HepG2 (cell line): ENCODE data around the gene EIF6. TPM values are rescaled to one million over a fixed set of nuclear protein-coding genes. Genes with fewer than 3 reads are reported as not detected.
A peak's percentile ranks its signal among the peaks of the same experiment; 100 is the strongest.

Source experiments
- ARHGAP35 ChIP-seq: sonication (generic); formaldehyde crosslinking; IDR thresholded peaks from 2 replicates; pipeline ENCODE4 v1.9.0; 2022; ENCODE audit warnings: mild to moderate bottlenecking, inconsistent platforms, moderate library complexity, missing genetic modification reagents, borderline replicate concordance
- ARID5B ChIP-seq: IDR thresholded peaks from 2 replicates; pipeline ENCODE4 v1.4.0; 2020; ENCODE audit warnings: mild to moderate bottlenecking, missing genetic modification reagents
- ATF7-NPFF ChIP-seq: sonication (generic); formaldehyde crosslinking; IDR thresholded peaks from 2 replicates; pipeline ENCODE4 v1.8.1; 2023; ENCODE audit warnings: mild to moderate bottlenecking, low read depth, missing genetic modification reagents, moderate library complexity
- BHLHE40 ChIP-seq: IDR thresholded peaks from 2 replicates; pipeline ENCODE4 v1.6.1; 2011; ENCODE audit warnings: low read length, improper control_type of control experiment
- CBX2 ChIP-seq, 2 experiments: fragments of 200-600 bp in 1 of 2; sonication (generic); formaldehyde crosslinking in 1 of 2; IDR thresholded peaks; 2 replicates each; pipeline versions ENCODE4 v1.7.0 to v1.8.1; 2018 to 2022; ENCODE audit warnings: low read depth in 2 of 2, low read length in 1 of 2, mild to moderate bottlenecking in 1 of 2, missing genetic modification reagents in 1 of 2
- ETV5 ChIP-seq: IDR thresholded peaks from 2 replicates; pipeline ENCODE4 v1.6.1; 2018; ENCODE audit warnings: missing biosample characterization, missing genetic modification reagents, inconsistent platforms, borderline replicate concordance
- FOXA3 ChIP-seq: IDR thresholded peaks from 2 replicates; pipeline ENCODE4 v1.6.1; 2016; ENCODE audit warnings: missing genetic modification reagents, missing compliant biosample characterization
- HNF4G ChIP-seq, 2 experiments: sonication (generic) in 1 of 2; formaldehyde crosslinking in 1 of 2; IDR thresholded peaks; 2 replicates each; pipeline versions ENCODE4 v1.4.0 to v1.6.1; 2011 to 2020; ENCODE audit warnings: borderline replicate concordance in 2 of 2, low read depth in 2 of 2, mild to moderate bottlenecking in 2 of 2, low read length in 1 of 2, missing genetic modification reagents in 1 of 2, moderate library complexity in 1 of 2
- HNRNPK ChIP-seq: fragments of 200-400 bp; formaldehyde crosslinking; IDR thresholded peaks from 2 replicates; pipeline ENCODE4 v1.6.1; 2018; ENCODE audit warnings: low read length, low read depth, moderate library complexity, mild to moderate bottlenecking; ENCODE audit not compliant: poor library complexity, severe bottlenecking
- IRF2 ChIP-seq: IDR thresholded peaks from 2 replicates; pipeline ENCODE4 v1.6.1; 2018; ENCODE audit warnings: missing genetic modification reagents, missing compliant biosample characterization
- JUN ChIP-seq: sonication (generic); formaldehyde crosslinking; IDR thresholded peaks from 2 replicates; pipeline ENCODE4 v1.4.0; 2020; ENCODE audit warnings: mild to moderate bottlenecking, missing genetic modification reagents
- MTF2 ChIP-seq: sonication (generic); formaldehyde crosslinking; IDR thresholded peaks from 2 replicates; pipeline ENCODE4 v1.5.0; 2020; ENCODE audit warnings: missing genetic modification reagents, borderline replicate concordance
- MXD1 ChIP-seq: sonication (generic); formaldehyde crosslinking; IDR thresholded peaks from 2 replicates; pipeline ENCODE4 v1.4.0; 2020; ENCODE audit warnings: mild to moderate bottlenecking, missing genetic modification reagents
- NFIB ChIP-seq: sonication (generic); formaldehyde crosslinking; IDR thresholded peaks from 2 replicates; pipeline ENCODE4 v1.9.0; 2021; ENCODE audit warnings: missing genetic modification reagents, mild to moderate bottlenecking, borderline replicate concordance
- PHF20 ChIP-seq: sonication (generic); formaldehyde crosslinking; IDR thresholded peaks from 2 replicates; pipeline ENCODE4 v1.5.0; 2020; ENCODE audit warnings: mild to moderate bottlenecking, missing genetic modification reagents
- SIN3B ChIP-seq: fragments of 150-350 bp; IDR thresholded peaks from 2 replicates; pipeline ENCODE4 v1.6.1; 2014; ENCODE audit warnings: low read length
- ZFAT ChIP-seq: sonication (generic); formaldehyde crosslinking; conservative IDR thresholded peaks from 2 replicates; pipeline ENCODE4 v1.8.1; 2023; ENCODE audit warnings: missing genetic modification reagents, inconsistent platforms
- ZKSCAN8 ChIP-seq: IDR thresholded peaks from 2 replicates; pipeline ENCODE4 v1.6.1; 2016; ENCODE audit warnings: borderline replicate concordance, missing genetic modification reagents, missing compliant biosample characterization
- ZNF121 ChIP-seq: sonication (generic); formaldehyde crosslinking; IDR thresholded peaks from 2 replicates; pipeline ENCODE4 v1.5.0; 2020; ENCODE audit warnings: mild to moderate bottlenecking, missing genetic modification reagents
- ZNF230 ChIP-seq: sonication (generic); formaldehyde crosslinking; IDR thresholded peaks from 2 replicates; pipeline ENCODE4 v1.4.0; 2020; ENCODE audit warnings: mild to moderate bottlenecking, missing genetic modification reagents
- ZNF460 ChIP-seq: sonication (generic); formaldehyde crosslinking; IDR thresholded peaks from 2 replicates; pipeline ENCODE4 v1.5.1; 2020; ENCODE audit warnings: missing genetic modification reagents, mild to moderate bottlenecking, borderline replicate concordance
- ZNF556 ChIP-seq: sonication (generic); formaldehyde crosslinking; IDR thresholded peaks from 2 replicates; pipeline ENCODE4 v1.4.0; 2020; ENCODE audit warnings: mild to moderate bottlenecking, missing genetic modification reagents, borderline replicate concordance
- polyA plus RNA-seq, 8 experiments: library from polyadenylated mRNA; depleted of rRNA in 3 of 8; stranded (reverse) in 7 of 8; unstranded in 1 of 8; fragments of >200 nt; fragmentation: Illumina TruSeq in 4 of 8; extraction: Trizol in 4 of 8; gene quantifications; 2 replicates each; pipeline versions ENCODE4 v1.2.1 to v1.2.3, GENCODE V29; 2011 to 2016; ENCODE audit warnings: low read depth in 4 of 8, missing spikeins in 1 of 8, mixed read lengths in 1 of 8; ENCODE audit not compliant: insufficient read depth in 1 of 8
- total RNA-seq, 5 experiments: library from RNA; depleted of rRNA; stranded (reverse); fragments of >200 nt; fragmentation: Illumina TruSeq; extraction: Trizol; gene quantifications; 2 replicates each; pipeline ENCODE4 v1.2.3, GENCODE V29; 2016; ENCODE audit warnings: low read depth in 1 of 5
- TF ChIP-seq, protein P1 (sequence below): sonication (generic); formaldehyde crosslinking; IDR thresholded peaks from 2 replicates; pipeline ENCODE4 v1.5.0; 2020; ENCODE audit warnings: missing genetic modification reagents
- TF ChIP-seq, protein P2 (sequence below): sonication (generic); formaldehyde crosslinking; IDR thresholded peaks from 2 replicates; pipeline ENCODE4 v1.9.0; 2021; ENCODE audit warnings: missing genetic modification reagents, mild to moderate bottlenecking, borderline replicate concordance

Gene EIF6
- total and polyA plus RNA-seq, 2 of the 13 experiments (the other 11 are each of a cell fraction or from before 2014, with no cell fraction given): 462 to 466 TPM

GRCh38 chr20:35306931-35307517, 22.5 kb upstream of the EIF6 start (continued):
- TF ChIP-seq ARID5B (CRISPR knock-in tag) (peak; percentile 38; the same call in 1 of the 2 replicates), IRF2 (peak; percentile 74), HNF4G (IDR thresholded peaks at IDR 0.05; ENCODE audit: borderline replicate concordance, low read depth, low read length) (no peak), HNF4G (CRISPR knock-in tag; IDR thresholded peaks at IDR 0.05; ENCODE audit: borderline replicate concordance, low read depth) (0 out of 2 replicates have a peak, but pooled peaks have one; percentile 31), ZKSCAN8 (CRISPR knock-in tag) (no peak), PHF20 (CRISPR knock-in tag) (no peak), BHLHE40 (peak; percentile 54; the same call in 1 of the 2 replicates), ZFAT (no peak), ARHGAP35 (no peak), FOXA3 (CRISPR knock-in tag) (peak; percentile 64; the same call in 1 of the 2 replicates), ZNF230 (no peak), MXD1 (CRISPR knock-in tag) (0 out of 2 replicates have a peak, but pooled peaks have one; percentile 48), CBX2 (IDR thresholded peaks at IDR 0.05; ENCODE audit: low read depth, low read length) (no peak), CBX2 (CRISPR knock-in tag; IDR thresholded peaks at IDR 0.05; ENCODE audit: low read depth) (no peak), NFIB (CRISPR knock-in tag) (no peak), SIN3B (no peak), MTF2 (CRISPR knock-in tag) (no peak), ZNF556 (CRISPR knock-in tag) (no peak), JUN (CRISPR knock-in tag) (no peak), HNRNPK (no peak), ATF7-NPFF (CRISPR knock-in tag) (no peak), ZNF121 (CRISPR knock-in tag) (no peak), ETV5 (CRISPR knock-in tag) (no peak; the same call in 1 of the 2 replicates), ZNF460 (CRISPR knock-in tag) (no peak)
- TF ChIP-seq, protein P1, sequence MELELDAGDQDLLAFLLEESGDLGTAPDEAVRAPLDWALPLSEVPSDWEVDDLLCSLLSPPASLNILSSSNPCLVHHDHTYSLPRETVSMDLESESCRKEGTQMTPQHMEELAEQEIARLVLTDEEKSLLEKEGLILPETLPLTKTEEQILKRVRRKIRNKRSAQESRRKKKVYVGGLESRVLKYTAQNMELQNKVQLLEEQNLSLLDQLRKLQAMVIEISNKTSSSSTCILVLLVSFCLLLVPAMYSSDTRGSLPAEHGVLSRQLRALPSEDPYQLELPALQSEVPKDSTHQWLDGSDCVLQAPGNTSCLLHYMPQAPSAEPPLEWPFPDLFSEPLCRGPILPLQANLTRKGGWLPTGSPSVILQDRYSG (CRISPR knock-in tag): no peak
- TF ChIP-seq, protein P2, sequence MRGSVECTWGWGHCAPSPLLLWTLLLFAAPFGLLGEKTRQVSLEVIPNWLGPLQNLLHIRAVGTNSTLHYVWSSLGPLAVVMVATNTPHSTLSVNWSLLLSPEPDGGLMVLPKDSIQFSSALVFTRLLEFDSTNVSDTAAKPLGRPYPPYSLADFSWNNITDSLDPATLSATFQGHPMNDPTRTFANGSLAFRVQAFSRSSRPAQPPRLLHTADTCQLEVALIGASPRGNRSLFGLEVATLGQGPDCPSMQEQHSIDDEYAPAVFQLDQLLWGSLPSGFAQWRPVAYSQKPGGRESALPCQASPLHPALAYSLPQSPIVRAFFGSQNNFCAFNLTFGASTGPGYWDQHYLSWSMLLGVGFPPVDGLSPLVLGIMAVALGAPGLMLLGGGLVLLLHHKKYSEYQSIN (CRISPR knock-in tag): no peak
